K562 treated with DMSO at 1 percent for 12 hours (cell line): Measurements from ENCODE around the gene PRDX5. TPM values are rescaled to one million over a fixed set of nuclear protein-coding genes. Genes with fewer than 3 reads are reported as not detected.

ENCODE experiments used
- total RNA-seq: library from RNA; unstranded; fragments of 300-600 nt; gene quantifications from 2 replicates; pipeline ENCODE4 v1.2.3, GENCODE V29; 2022; ENCODE audit not compliant: insufficient read depth

PRDX5 gene
- total RNA-seq, result 404 and 652 TPM in 2 replicates

GRCh38 chr11:64317961-64318765 is at the start of gene PRDX5:
Gene PRDX5, plus strand, starts transcription at chr11:64318121. Its CDS starts 95 bp downstream, at chr11:64318216.

GRCh38 chr11:64284048-64284961 is 33.6 kb upstream of the PRDX5 start, which contains the start of gene BAD:
Gene BAD, minus strand, starts transcription at chr11:64284665. Its CDS starts 297 bp downstream, at chr11:64284368.

GRCh38 chr11:64284962-64285884 is 32.7 kb upstream of the PRDX5 start, which contains the start of gene GPR137:
Gene GPR137, plus strand, starts transcription at chr11:64285848. Its CDS starts 677 bp downstream, at chr11:64286525.

GRCh38 chr11:64291262-64291751 is 26.6 kb upstream of the PRDX5 start, which contains the start of gene KCNK4:
Gene KCNK4, plus strand, starts transcription at chr11:64291302. Its CDS starts 1,717 bp downstream, at chr11:64293019.

GRCh38 chr11:64299847-64300648 is 17.9 kb upstream of the PRDX5 start, which contains the start of gene CATSPERZ:
Gene CATSPERZ, plus strand, starts transcription at chr11:64300358. Its CDS starts 53 bp downstream, at chr11:64300411.

GRCh38 chr11:64305075-64305690 is 12.7 kb upstream of the PRDX5 start, which contains the start of gene ESRRA:
Gene ESRRA, plus strand, starts transcription at chr11:64305524. Its CDS starts 1,656 bp downstream, at chr11:64307180.

GRCh38 chr11:64317325-64317960 is 478 bp upstream of the PRDX5 start, which contains the start of gene TRMT112:
Gene TRMT112, minus strand, starts transcription at chr11:64317559. Its CDS starts 33 bp downstream, at chr11:64317526.

GRCh38 chr11:64339754-64340408 is 22.0 kb downstream of the PRDX5 start, which contains the start of gene CCDC88B:
Gene CCDC88B, plus strand, starts transcription at chr11:64340204. Its CDS starts 63 bp downstream, at chr11:64340267.

GRCh38 chr11:64358907-64359711 is 41.2 kb downstream of the PRDX5 start, which contains the start of gene RPS6KA4:
Gene RPS6KA4, plus strand, starts transcription at chr11:64359162. Its CDS starts 74 bp downstream, at chr11:64359236.

Other genes with a start within 250 kb of the PRDX5 start
- gene MACROD1, start 152.0 kb upstream of the PRDX5 start, total RNA-seq, result 69.0 and 104 TPM in 2 replicates
- gene STIP1, start 131.9 kb upstream of the PRDX5 start, total RNA-seq, result 202 and 282 TPM in 2 replicates
- 98.9 and 99.4 TPM in 2 replicates for gene FERMT3, start 111.4 kb upstream of the PRDX5 start, total RNA-seq
- gene TRPT1, start 91.9 kb upstream of the PRDX5 start, total RNA-seq, result 41.7 and 48.9 TPM in 2 replicates
- 79.4 and 98.5 TPM in 2 replicates for gene NUDT22, start 91.8 kb upstream of the PRDX5 start, total RNA-seq
- gene DNAJC4, start 87.6 kb upstream of the PRDX5 start, total RNA-seq, result 71.7 and 73.1 TPM in 2 replicates
- 103 and 104 TPM in 2 replicates for gene VEGFB, start 83.5 kb upstream of the PRDX5 start, total RNA-seq
- 113 and 130 TPM in 2 replicates for gene FKBP2, start 77.0 kb upstream of the PRDX5 start, total RNA-seq
- gene PPP1R14B, start 71.2 kb upstream of the PRDX5 start, total RNA-seq, result 105 and 156 TPM in 2 replicates
- gene PLCB3, start 66.6 kb upstream of the PRDX5 start, total RNA-seq, result 14.8 and 31.1 TPM in 2 replicates
- gene BAD, start 33.5 kb upstream of the PRDX5 start, total RNA-seq, result 83.9 and 138 TPM in 2 replicates
- gene GPR137, start 32.3 kb upstream of the PRDX5 start, total RNA-seq, result 49.0 and 56.6 TPM in 2 replicates
- gene KCNK4, start 26.8 kb upstream of the PRDX5 start, total RNA-seq, result not detected in 2 replicates
- gene CATSPERZ, start 17.8 kb upstream of the PRDX5 start, total RNA-seq, result 1.8 and 2.0 TPM in 2 replicates
- 72.4 and 81.7 TPM in 2 replicates for gene ESRRA, start 12.6 kb upstream of the PRDX5 start, total RNA-seq
- 306 and 450 TPM in 2 replicates for gene TRMT112, start 562 bp upstream of the PRDX5 start, total RNA-seq
- gene CCDC88B, start 22.1 kb downstream of the PRDX5 start, total RNA-seq, result 12.0 and 20.3 TPM in 2 replicates
- gene RPS6KA4, start 41.0 kb downstream of the PRDX5 start, total RNA-seq, result 24.0 and 26.5 TPM in 2 replicates
- gene SLC22A11, start 237.8 kb downstream of the PRDX5 start, total RNA-seq, result not detected in 2 replicates